Adrenal gland (tissue), 12 donors: ENCODE results near the gene WBP1. TPM values are rescaled to one million over a fixed set of nuclear protein-coding genes. Genes with fewer than 3 reads are reported as not detected.
"Not testable (repeated sequence)": the region's sequence is repeated elsewhere in the genome, so short reads cannot be mapped to it uniquely, and the experiment has no call there.

Experiments
- DNase-seq, 7 donors: peaks; one replicate each; pipeline ENCODE4 v3.0.0-alpha.2; 2019 to 2020
- H3K27ac ChIP-seq, 5 donors: fragments of 200-600 bp; sonication (generic) in 4 of 5; 1 replicate in 3 of 5; 2 replicates in 2 of 5; pipeline versions ENCODE4 v1.5.1 to v1.8.0; 2016 to 2020; ENCODE audit warnings: mild to moderate bottlenecking in 1 of 5
- H3K27me3 ChIP-seq: fragments of 200-600 bp; 2 replicates; pipeline ENCODE4 v1.8.0; 2021
- H3K36me3 ChIP-seq, 2 donors: fragments of 200-600 bp; replicated peaks in 1 of 2; 1 replicate in 1 of 2; 2 replicates in 1 of 2; pipeline versions ENCODE4 v1.5.1 to v1.8.0; 2018 to 2022
- H3K4me1 ChIP-seq, 2 donors: fragments of 200-600 bp; replicated peaks in 1 of 2; 1 replicate in 1 of 2; 2 replicates in 1 of 2; pipeline versions ENCODE4 v1.5.1 to v1.8.0; 2018 to 2021
- H3K4me3 ChIP-seq, 4 donors: fragments of 200-600 bp; sonication (generic) in 3 of 4; one replicate each; pipeline ENCODE4 v1.5.1; 2016 to 2018
- H3K9me3 ChIP-seq, 3 donors: fragments of 200-600 bp; sonication (generic) in 1 of 3; replicated peaks in 1 of 3; 1 replicate in 2 of 3; 2 replicates in 1 of 3; pipeline versions ENCODE4 v1.5.1 to v1.8.0; 2016 to 2021
- POLR2A ChIP-seq, 2 donors: fragments of 450-650 bp; IDR thresholded peaks; one replicate each; pipeline ENCODE4 v1.6.1; 2017; ENCODE audit warnings: antibody characterized with exemption in 2 of 2, mild to moderate bottlenecking in 2 of 2, moderate library complexity in 1 of 2
- WGBS, 4 donors: extraction: QIAGEN DNeasy Blood & Tissue Kit in 2 of 4; methylation state at CpG; one replicate each; pipeline versions ENCODE4 v1.1.5 to v1.1.7; 2013 to 2017; 5-methylcytosine and 5-hydroxymethylcytosine counted together
- intact Hi-C, 2 donors: fragments of 100-400 bp; cut with DNase I; formaldehyde crosslinking; loops; one replicate each; pipeline versions ENCODE4 v1.14.1 to v1.15.0; 2022 to 2023
- polyA plus RNA-seq, 3 donors: library from polyadenylated mRNA; stranded (reverse); fragments of 200-250 nt in 2 of 3; fragments of 350-450 nt in 1 of 3; fragmentation: Illumina TruSeq in 1 of 3; extraction: RNeasy Lipid Tissue Mini Kit (QIAGEN cat#74804) in 1 of 3; gene quantifications; one replicate each; pipeline ENCODE4 v1.2.3, GENCODE V29; 2013 to 2014
- total RNA-seq, 9 donors: library from RNA; depleted of rRNA in 4 of 9; stranded (reverse); fragments of >200 nt in 4 of 9; fragments of 120-200 nt in 1 of 9; fragmentation: NEBNext Ultra II Directional in 1 of 9; extraction: Animal tissue kit (Norgen Biotek cat#: 25700) in 1 of 9; gene quantifications; one replicate each; pipeline versions ENCODE4 v1.1.0 to v1.2.4, GENCODE V29; 2013 to 2023
- TF ChIP-seq, protein P1 (sequence below), 6 experiments: fragments of 450-650 bp in 4 of 6; fragments of 200-600 bp in 2 of 6; sonication (generic) in 1 of 6; IDR thresholded peaks; 1 replicate in 5 of 6; 2 replicates in 1 of 6; pipeline versions ENCODE4 v1.5.1 to v1.8.0; 2016 to 2021; ENCODE audit warnings: antibody characterized with exemption in 6 of 6, mild to moderate bottlenecking in 2 of 6, moderate library complexity in 1 of 6
- donor health status: healthy with polysubstance abuse.
- donor health status: Bipolar disorder and iron deficiency.
- donor health status: DM: yes; HTN: yes; CAD: no.
- donor health status: DM: no; HTN: no; CAD: no.
- donor health status: DM: no; HTN: no; CAD: no.
- donor health status: DM: yes; HTN: yes; CAD: no.

Gene WBP1
- total and polyA plus RNA-seq, 12 donors, result 56.9 to 267 (median 115) TPM

- peak within 1 kb of the TSS in 2 of 5 donors; percentile 11 to 41 for H3K27ac ChIP-seq
- TF ChIP-seq POLR2A (IDR thresholded peaks at IDR 0.05), result peak; percentile 16 to 40
- TF ChIP-seq, protein P1, sequence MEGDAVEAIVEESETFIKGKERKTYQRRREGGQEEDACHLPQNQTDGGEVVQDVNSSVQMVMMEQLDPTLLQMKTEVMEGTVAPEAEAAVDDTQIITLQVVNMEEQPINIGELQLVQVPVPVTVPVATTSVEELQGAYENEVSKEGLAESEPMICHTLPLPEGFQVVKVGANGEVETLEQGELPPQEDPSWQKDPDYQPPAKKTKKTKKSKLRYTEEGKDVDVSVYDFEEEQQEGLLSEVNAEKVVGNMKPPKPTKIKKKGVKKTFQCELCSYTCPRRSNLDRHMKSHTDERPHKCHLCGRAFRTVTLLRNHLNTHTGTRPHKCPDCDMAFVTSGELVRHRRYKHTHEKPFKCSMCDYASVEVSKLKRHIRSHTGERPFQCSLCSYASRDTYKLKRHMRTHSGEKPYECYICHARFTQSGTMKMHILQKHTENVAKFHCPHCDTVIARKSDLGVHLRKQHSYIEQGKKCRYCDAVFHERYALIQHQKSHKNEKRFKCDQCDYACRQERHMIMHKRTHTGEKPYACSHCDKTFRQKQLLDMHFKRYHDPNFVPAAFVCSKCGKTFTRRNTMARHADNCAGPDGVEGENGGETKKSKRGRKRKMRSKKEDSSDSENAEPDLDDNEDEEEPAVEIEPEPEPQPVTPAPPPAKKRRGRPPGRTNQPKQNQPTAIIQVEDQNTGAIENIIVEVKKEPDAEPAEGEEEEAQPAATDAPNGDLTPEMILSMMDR (IDR thresholded peaks at IDR 0.05), result peak in 1 of 6 experiments; percentile 24
- no peaks in the 10 kb centered on the region for H3K27me3 ChIP-seq
- 1 to 3% (median 1%) methylated on average over 21 to 40 of the region's 40 CpGs for WGBS, 4 donors
- H3K36me3 ChIP-seq, result no peaks in the 10 kb centered on the region
- peak; percentile 96 to 99 (median 97) for DNase-seq
- H3K4me1 ChIP-seq, result peaks cover 14 to 31% of the 10 kb centered on the region in 2 donors
- H3K9me3 ChIP-seq, result no peaks in the 10 kb centered on the region
- intact Hi-C loops, result no loop called here
- peak within 1 kb of the TSS in 3 of 4 donors; percentile 33 to 62 (median 53) for H3K4me3 ChIP-seq
These were observed 3.4 kb upstream of the WBP1 start, which contains the start of gene INO80B for GRCh38 chr2:74454654-74455511. Gene INO80B, plus strand, starts transcription at chr2:74455087. Its CDS starts 30 bp downstream, at chr2:74455117.

- TF ChIP-seq, protein P1 (IDR thresholded peaks at IDR 0.05), result no peak
- no peak for TF ChIP-seq POLR2A (IDR thresholded peaks at IDR 0.05)
- Histone ChIP-seq H3K27ac (peak overlapping the region; percentile 84 to 98 (median 97)), H3K4me3 (peak overlapping the region in 2 of 4 donors; percentile 42 to 73), H3K4me1 (peaks cover 14 to 31% of the 10 kb centered on the region in 2 donors), H3K9me3 (no peaks in the 10 kb centered on the region), H3K27me3 (no peaks in the 10 kb centered on the region), H3K36me3 (peaks cover 0 to 12% of the 10 kb centered on the region in 2 donors)
- WGBS, 4 donors, result 1 to 3% (median 2%) methylated on average over 11 to 27 of the region's 27 CpGs
- peak in 1 of 7 donors; percentile 52 for DNase-seq
- intact Hi-C loops, result no loop called here
These were observed 1.1 kb upstream of the WBP1 start for GRCh38 chr2:74457129-74457548.

- Histone ChIP-seq H3K27ac (peak overlapping the region; percentile 84 to 98 (median 97)), H3K9me3 (no peaks in the 10 kb centered on the region), H3K4me1 (peaks cover 14 to 31% of the 10 kb centered on the region in 2 donors), H3K4me3 (peak overlapping the region; percentile 21 to 73 (median 52)), H3K27me3 (no peaks in the 10 kb centered on the region), H3K36me3 (peaks cover 0 to 17% of the 10 kb centered on the region in 2 donors)
- TF ChIP-seq, protein P1 (IDR thresholded peaks at IDR 0.05), result no peak
- peak; percentile 69 to 97 for TF ChIP-seq POLR2A (IDR thresholded peaks at IDR 0.05)
- 0 to 1% (median 0%) methylated on average over 12 to 46 of the region's 46 CpGs for WGBS, 4 donors
- intact Hi-C loops, result no loop called here
- DNase-seq, result peak; percentile 70 to 86 (median 78)
These were observed 598 bp upstream of the WBP1 start for GRCh38 chr2:74457549-74458131.

DNA sequence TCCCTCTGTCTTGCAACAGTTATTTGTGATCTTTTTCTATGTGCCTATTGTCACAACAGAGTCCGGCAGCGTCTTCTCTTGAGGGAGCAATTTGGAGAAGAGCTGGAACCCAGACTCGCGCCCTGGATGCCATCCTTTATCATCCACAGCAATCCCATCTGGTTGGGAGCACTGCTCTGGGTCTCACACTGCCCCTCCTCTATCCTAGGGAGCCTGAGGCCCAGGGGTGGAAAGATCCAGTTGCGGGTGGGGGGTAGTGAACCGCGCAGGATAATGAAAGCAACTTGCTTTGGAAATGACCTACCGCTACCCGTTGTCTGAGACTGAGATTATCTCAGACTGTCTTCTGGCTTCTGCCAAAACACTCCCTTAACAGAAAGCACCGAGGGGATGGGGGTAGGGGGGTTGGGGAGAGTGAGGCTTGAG lies 713 bp downstream of the WBP1 start:
- Histone ChIP-seq H3K27ac (peak overlapping the region in 3 of 5 donors; percentile 74 to 88 (median 75)), H3K4me1 (peaks cover 14 to 33% of the 10 kb centered on the region in 2 donors), H3K4me3 (peak overlapping the region in 3 of 4 donors; percentile 13 to 73 (median 60)), H3K27me3 (no peaks in the 10 kb centered on the region), H3K9me3 (no peaks in the 10 kb centered on the region), H3K36me3 (peaks cover 0 to 20% of the 10 kb centered on the region in 2 donors)
- 1 to 4% (median 2%) methylated on average over 10 of the region's 10 CpGs for WGBS, 4 donors
- peak in 1 of 7 donors; percentile 71 for DNase-seq
- intact Hi-C loops, result no loop called here
- TF ChIP-seq, protein P1 (IDR thresholded peaks at IDR 0.05), result no peak
- no peak for TF ChIP-seq POLR2A (IDR thresholded peaks at IDR 0.05)

GRCh38 chr2:74459503-74460118 lies 1.4 kb downstream of the WBP1 start:
- H3K27ac ChIP-seq, H3K4me3 ChIP-seq, H3K27me3 ChIP-seq, H3K9me3 ChIP-seq, intact Hi-C loops, DNase-seq: not testable (repeated sequence)
- Histone ChIP-seq H3K4me1 (peaks cover 19 to 40% of the 10 kb centered on the region in 2 donors), H3K36me3 (peaks cover 0 to 20% of the 10 kb centered on the region in 2 donors)
- 73 to 87% (median 77%) methylated on average over 10 to 13 of the region's 13 CpGs for WGBS, 4 donors

GRCh38 chr2:74460187-74460586 lies 1.9 kb downstream of the WBP1 start:
- H3K9me3 ChIP-seq, H3K27ac ChIP-seq, H3K27me3 ChIP-seq, H3K4me3 ChIP-seq, intact Hi-C loops, DNase-seq: not testable (repeated sequence)
- WGBS, 4 donors, result 71 to 83% (median 76%) methylated on average over 5 to 10 of the region's 10 CpGs
- peaks cover 18 to 40% of the 10 kb centered on the region in 2 donors for H3K4me1 ChIP-seq
- peaks cover 0 to 20% of the 10 kb centered on the region in 2 donors for H3K36me3 ChIP-seq
